ENCODE measurements around the gene FAM3C.

DNA sequence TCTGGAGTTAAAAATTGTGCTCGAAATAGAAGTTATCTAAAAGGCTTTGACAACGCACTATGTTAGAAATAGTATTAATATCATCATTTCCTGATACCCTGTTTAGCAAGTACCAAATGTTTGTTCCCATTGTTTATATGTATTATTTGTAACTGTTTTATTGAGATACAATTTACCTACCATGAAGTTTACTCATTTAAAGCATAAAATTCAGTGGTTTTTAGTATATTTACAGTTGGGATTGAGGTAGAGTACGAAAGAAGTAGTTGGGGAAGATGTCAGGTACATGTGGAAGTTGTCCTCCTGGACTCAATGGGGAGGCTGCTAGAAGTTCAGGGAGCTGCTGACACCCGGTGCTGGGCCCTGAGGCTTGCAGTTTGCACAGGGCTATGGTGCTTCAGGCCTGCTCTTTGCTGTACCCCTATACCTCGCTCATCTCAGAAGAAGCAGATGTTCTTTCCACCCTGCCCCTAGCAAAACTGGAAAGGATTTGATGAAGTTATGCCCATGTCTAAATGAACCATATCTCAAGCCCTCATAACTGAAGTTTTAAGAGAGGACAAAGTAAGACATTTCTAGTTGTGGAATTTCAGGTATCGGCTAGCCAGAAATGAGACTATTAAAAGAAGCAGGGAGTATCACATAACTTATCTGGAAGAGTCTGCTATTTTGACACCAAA lies 92.5 kb downstream of the FAM3C start:
- TF ChIP-seq, protein P1, sequence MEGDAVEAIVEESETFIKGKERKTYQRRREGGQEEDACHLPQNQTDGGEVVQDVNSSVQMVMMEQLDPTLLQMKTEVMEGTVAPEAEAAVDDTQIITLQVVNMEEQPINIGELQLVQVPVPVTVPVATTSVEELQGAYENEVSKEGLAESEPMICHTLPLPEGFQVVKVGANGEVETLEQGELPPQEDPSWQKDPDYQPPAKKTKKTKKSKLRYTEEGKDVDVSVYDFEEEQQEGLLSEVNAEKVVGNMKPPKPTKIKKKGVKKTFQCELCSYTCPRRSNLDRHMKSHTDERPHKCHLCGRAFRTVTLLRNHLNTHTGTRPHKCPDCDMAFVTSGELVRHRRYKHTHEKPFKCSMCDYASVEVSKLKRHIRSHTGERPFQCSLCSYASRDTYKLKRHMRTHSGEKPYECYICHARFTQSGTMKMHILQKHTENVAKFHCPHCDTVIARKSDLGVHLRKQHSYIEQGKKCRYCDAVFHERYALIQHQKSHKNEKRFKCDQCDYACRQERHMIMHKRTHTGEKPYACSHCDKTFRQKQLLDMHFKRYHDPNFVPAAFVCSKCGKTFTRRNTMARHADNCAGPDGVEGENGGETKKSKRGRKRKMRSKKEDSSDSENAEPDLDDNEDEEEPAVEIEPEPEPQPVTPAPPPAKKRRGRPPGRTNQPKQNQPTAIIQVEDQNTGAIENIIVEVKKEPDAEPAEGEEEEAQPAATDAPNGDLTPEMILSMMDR (conservative IDR thresholded peaks at IDR 0.05; ENCODE audit: low read depth, low read length), result no peak
- no peak for TF ChIP-seq EZH2phosphoT487 (IDR thresholded peaks at IDR 0.05; ENCODE audit: borderline replicate concordance, low read length)
- no peak for TF ChIP-seq EZH2 (IDR thresholded peaks at IDR 0.05; ENCODE audit: low read length, unreplicated experiment)
